Erythroblast (primary cell): ENCODE measurements around the gene TM7SF3.

ENCODE experiments used
- GATA1 ChIP-seq: IDR thresholded peaks from 2 replicates; pipeline ENCODE4 v1.6.1; 2011; ENCODE audit warnings: low read depth, mild to moderate bottlenecking, control low read depth, low read length, moderate library complexity
- POLR2A ChIP-seq: IDR thresholded peaks from 2 replicates; pipeline ENCODE4 v1.6.1; 2011; ENCODE audit warnings: mild to moderate bottlenecking, low read length

DNA sequence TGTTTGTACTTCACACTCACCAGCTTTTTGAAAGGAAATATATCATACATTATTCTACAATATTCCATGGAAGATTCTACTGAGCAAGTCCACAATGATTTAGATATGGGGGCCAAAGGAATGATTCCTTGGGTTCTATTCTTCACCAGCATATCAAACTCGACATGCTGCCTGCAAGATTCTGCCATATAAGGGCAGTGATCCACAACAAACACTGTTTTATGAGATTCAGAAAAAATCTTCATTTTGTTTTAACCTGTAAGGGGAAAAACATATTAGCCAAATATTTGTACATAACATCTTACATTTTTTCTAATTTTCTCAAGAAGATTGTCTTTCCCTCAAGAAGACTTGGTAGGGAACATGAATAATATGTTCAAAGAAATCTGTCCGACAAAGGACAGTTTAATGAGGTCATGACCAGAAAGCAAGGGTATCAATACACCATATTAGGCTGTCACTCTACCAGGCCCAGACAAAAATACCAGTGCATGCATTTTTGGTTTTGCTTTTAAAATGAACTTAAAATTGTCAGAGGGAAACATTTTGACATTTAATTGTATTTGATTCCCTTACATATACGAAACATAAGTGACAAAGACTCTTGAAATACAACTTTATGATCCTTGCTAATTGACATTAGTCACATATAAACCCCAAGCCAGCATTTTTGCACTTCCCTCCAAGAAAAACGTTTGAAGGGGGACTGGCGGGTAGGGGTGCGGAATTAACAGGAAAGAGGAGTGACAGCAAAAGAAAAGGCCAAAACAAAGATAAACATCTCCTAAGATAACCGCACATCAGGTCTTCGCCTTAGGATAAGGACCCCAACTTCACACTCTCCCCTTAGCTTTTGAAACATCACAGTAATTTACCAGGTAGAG is 77.4 kb downstream of the TM7SF3 start:
- TF ChIP-seq POLR2A (no peak), GATA1 (no peak)
